ENCODE results near the gene OPCML. TPM values are rescaled to one million over a fixed set of nuclear protein-coding genes. Genes with fewer than 3 reads are reported as not detected.

OPCML gene
- total RNA-seq, 1 donor from 2014 or later = 1.2 TPM

DNA sequence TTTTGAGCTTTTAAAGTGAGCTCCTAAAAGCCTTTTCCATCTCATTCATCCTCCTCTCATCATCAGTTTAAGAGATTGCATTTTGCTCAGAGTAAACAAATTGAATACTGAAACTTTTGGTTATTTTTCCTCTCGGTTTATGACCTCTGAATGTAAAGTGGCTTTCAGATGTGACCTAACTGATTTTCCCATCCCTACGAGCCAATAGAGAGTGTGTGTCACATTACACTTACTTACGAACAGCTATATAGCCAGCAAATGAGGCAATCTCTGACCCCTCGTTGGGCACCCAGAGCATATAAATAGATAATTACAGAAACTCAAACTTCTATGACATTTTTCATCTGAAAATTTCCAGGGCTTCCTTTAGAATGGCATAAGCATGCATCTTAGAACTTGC is 317.7 kb downstream of the OPCML start:
- H3K9me3 Mint-ChIP-seq = no peaks in the 10 kb centered on the region
- no peaks in the 10 kb centered on the region for H3K36me3 Mint-ChIP-seq (ENCODE audit: low read depth)
- no peak overlapping the region for H3K27ac Mint-ChIP-seq (ENCODE audit: unreplicated experiment)
- TF ChIP-seq, protein P1, sequence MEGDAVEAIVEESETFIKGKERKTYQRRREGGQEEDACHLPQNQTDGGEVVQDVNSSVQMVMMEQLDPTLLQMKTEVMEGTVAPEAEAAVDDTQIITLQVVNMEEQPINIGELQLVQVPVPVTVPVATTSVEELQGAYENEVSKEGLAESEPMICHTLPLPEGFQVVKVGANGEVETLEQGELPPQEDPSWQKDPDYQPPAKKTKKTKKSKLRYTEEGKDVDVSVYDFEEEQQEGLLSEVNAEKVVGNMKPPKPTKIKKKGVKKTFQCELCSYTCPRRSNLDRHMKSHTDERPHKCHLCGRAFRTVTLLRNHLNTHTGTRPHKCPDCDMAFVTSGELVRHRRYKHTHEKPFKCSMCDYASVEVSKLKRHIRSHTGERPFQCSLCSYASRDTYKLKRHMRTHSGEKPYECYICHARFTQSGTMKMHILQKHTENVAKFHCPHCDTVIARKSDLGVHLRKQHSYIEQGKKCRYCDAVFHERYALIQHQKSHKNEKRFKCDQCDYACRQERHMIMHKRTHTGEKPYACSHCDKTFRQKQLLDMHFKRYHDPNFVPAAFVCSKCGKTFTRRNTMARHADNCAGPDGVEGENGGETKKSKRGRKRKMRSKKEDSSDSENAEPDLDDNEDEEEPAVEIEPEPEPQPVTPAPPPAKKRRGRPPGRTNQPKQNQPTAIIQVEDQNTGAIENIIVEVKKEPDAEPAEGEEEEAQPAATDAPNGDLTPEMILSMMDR (conservative IDR thresholded peaks at IDR 0.05) = no peak
- peaks cover 7% of the 10 kb centered on the region for H3K4me1 Mint-ChIP-seq
- no peak overlapping the region for H3K4me3 Mint-ChIP-seq
- H3K27me3 Mint-ChIP-seq (ENCODE audit: low read depth) = no peaks in the 10 kb centered on the region
- DNase-seq (ENCODE audit: low read depth, low spot score) = no peak

DNA sequence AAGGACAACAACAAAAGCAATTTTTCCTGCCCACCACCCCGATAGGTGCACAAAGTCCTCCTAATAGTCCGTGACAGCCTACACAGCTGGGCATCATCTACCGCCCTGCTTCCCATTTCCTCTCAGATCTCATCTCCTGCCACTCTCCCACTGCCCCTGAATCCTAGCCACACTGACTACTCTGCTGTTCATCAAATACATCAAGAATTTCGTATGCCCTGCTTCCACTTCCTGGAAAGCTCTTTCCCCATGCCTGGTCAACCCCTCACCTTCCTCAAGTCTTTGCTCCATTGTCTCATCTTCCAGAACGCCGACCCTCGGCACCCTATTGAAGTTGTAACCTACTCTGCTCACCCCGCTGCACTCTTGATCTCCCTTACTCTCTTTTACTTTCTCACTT is 320.1 kb downstream of the OPCML start:
- H3K27me3 Mint-ChIP-seq (ENCODE audit: low read depth) = no peaks in the 10 kb centered on the region
- H3K4me3 Mint-ChIP-seq = no peak overlapping the region
- TF ChIP-seq, protein P1 (conservative IDR thresholded peaks at IDR 0.05) = no peak
- no peaks in the 10 kb centered on the region for H3K36me3 Mint-ChIP-seq (ENCODE audit: low read depth)
- peaks cover 1% of the 10 kb centered on the region for H3K9me3 Mint-ChIP-seq
- no peak for DNase-seq (ENCODE audit: low read depth, low spot score)
- H3K27ac Mint-ChIP-seq (ENCODE audit: unreplicated experiment) = no peak overlapping the region
- peaks cover 7% of the 10 kb centered on the region for H3K4me1 Mint-ChIP-seq

DNA sequence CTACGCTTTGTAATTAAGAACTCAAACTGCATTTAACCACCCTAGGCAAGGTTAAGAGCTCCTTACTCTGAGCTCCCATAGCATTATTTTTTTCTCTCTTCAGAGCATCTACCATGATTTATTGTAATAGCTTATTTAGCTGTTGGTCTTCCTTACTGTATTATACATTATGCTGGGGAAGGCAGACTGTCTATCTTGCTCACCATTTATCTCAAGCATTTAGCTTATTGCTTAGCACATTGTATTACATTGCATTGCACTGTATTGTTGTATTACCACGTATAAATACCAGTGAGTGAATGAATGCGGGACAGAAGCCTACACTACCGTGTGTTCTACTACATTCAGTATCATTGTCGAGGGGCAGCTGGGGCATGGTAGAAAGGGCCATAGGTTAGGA is 324.3 kb downstream of the OPCML start:
- no peaks in the 10 kb centered on the region for H3K4me1 Mint-ChIP-seq
- no peaks in the 10 kb centered on the region for H3K36me3 Mint-ChIP-seq (ENCODE audit: low read depth)
- H3K9me3 Mint-ChIP-seq = peaks cover 4% of the 10 kb centered on the region
- H3K27me3 Mint-ChIP-seq (ENCODE audit: low read depth) = no peaks in the 10 kb centered on the region
- TF ChIP-seq, protein P1 (conservative IDR thresholded peaks at IDR 0.05) = no peak
- no peak overlapping the region for H3K4me3 Mint-ChIP-seq
- H3K27ac Mint-ChIP-seq (ENCODE audit: unreplicated experiment) = no peak overlapping the region
- no peak for DNase-seq (ENCODE audit: low read depth, low spot score)

DNA sequence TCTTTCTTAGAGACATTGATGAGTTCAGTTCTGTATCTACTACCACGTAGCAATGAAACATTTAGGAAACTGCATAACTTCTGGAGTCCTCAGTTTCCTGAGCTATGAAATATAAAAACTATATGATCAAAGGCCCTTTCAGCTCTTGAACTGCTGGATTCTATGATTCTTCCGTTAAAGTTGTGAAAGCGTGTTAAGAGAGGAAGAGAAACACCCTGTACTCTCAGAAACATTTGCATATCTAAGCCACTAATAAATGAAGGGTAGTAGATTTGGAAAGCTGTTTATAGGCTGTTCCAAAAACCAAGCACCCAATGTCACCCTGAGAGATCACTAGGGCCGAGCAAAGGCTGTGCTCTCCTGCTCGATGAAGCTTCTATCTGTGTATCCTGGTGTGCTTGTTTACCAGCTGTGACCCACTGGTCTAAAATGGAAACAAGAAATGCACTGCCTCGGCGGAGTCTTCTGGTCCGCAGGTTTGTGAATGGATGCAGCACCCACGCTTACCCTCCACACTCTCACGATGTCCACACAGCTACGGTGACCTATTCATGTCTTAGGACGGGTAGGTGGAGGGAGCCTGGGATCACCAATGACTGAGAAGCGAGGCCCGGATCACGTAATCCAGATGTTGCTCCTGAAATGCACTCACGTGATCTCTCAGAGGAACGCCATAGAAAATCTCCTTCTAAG is 325.8 kb downstream of the OPCML start:
- H3K27ac Mint-ChIP-seq (ENCODE audit: unreplicated experiment) = no peak overlapping the region
- no peak overlapping the region for H3K4me3 Mint-ChIP-seq
- H3K27me3 Mint-ChIP-seq (ENCODE audit: low read depth) = no peaks in the 10 kb centered on the region
- peaks cover 4% of the 10 kb centered on the region for H3K9me3 Mint-ChIP-seq
- no peaks in the 10 kb centered on the region for H3K36me3 Mint-ChIP-seq (ENCODE audit: low read depth)
- TF ChIP-seq, protein P1 (conservative IDR thresholded peaks at IDR 0.05) = no peak
- DNase-seq (ENCODE audit: low read depth, low spot score) = no peak
- no peaks in the 10 kb centered on the region for H3K4me1 Mint-ChIP-seq

DNA sequence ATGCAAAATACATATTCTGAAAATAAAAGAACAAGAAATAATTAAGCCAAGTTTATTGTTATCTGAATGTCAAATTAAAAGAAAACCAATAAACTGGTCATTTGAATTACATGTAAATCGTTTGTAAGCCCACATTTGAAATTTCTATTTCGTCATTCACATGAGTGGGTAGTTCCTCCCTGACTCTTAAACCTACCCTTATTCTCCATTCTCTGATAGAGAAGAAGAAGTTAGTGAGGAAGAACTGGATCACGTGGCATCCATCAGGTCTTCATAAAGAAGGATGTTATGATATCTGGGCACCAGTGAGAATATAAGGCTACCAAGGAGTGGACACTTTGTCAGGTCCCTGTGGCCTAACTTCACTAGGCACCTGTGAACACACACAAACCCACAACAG is 328.1 kb downstream of the OPCML start:
- peaks cover 4% of the 10 kb centered on the region for H3K9me3 Mint-ChIP-seq
- H3K36me3 Mint-ChIP-seq (ENCODE audit: low read depth) = no peaks in the 10 kb centered on the region
- H3K27me3 Mint-ChIP-seq (ENCODE audit: low read depth) = no peaks in the 10 kb centered on the region

More for the DNA sequence above, 328.1 kb downstream of the OPCML start:
- TF ChIP-seq, protein P1 (conservative IDR thresholded peaks at IDR 0.05) = no peak
- Mint-ChIP-seq H3K4me1 (no peaks in the 10 kb centered on the region), H3K4me3 (no peak overlapping the region), H3K27ac (ENCODE audit: unreplicated experiment) (no peak overlapping the region)
- no peak for DNase-seq (ENCODE audit: low read depth, low spot score)

Measured in neural crest cell (in vitro differentiated cells).